HEK293 (cell line): Measurements from ENCODE around the gene ABTB2.

Experiments used
- CTCF ChIA-PET: fragments of 350-600 bp; formaldehyde crosslinking; extraction: SDS; loops from one replicate; lab custom pipeline; 2021; ENCODE audit warnings: antibody characterized with exemption; lab: Yijun Ruan, JAX
- POLR2A ChIA-PET: fragments of 300-600 bp; formaldehyde crosslinking; extraction: SDS; loops from one replicate; lab custom pipeline; 2020; ENCODE audit warnings: antibody characterized with exemption, inconsistent platforms; lab: Yijun Ruan, JAX
- H3K27ac ChIP-seq: fragments of 200-500 bp; sonication (Bioruptor generic); 2 replicates; pipeline ENCODE4 v1.5.1; 2014; ENCODE audit warnings: low read depth, low read length, control low read depth, inconsistent platforms; ENCODE audit errors: extremely low read depth
- H3K36me3 ChIP-seq, 2 experiments: fragments of 200-500 bp in 1 of 2; sonication (Bioruptor generic) in 1 of 2; 1 replicate in 1 of 2; 2 replicates in 1 of 2; pipeline ENCODE4 v1.5.1; 2014 to 2017; ENCODE audit warnings: inconsistent platforms in 2 of 2, low read length in 2 of 2; ENCODE audit not compliant: control insufficient read depth in 2 of 2, insufficient read depth in 1 of 2
- H3K4me1 ChIP-seq: fragments of 200-500 bp; sonication (Bioruptor generic); 2 replicates; pipeline ENCODE4 v1.5.1; 2014; ENCODE audit warnings: mild to moderate bottlenecking, low read length, inconsistent platforms; ENCODE audit not compliant: control insufficient read depth, insufficient read depth
- H3K4me3 ChIP-seq: 2 replicates; pipeline ENCODE4 v1.5.1; 2011; ENCODE audit warnings: low read depth, mild to moderate bottlenecking, control low read depth, low read length, moderate library complexity
- H3K9me3 ChIP-seq: fragments of 200-500 bp; sonication (Bioruptor generic); 2 replicates; pipeline ENCODE4 v1.5.1; 2014; ENCODE audit warnings: low read depth, low read length, inconsistent platforms; ENCODE audit not compliant: control insufficient read depth, insufficient read depth
- FEZF1 ChIP-seq: fragments of 450-650 bp; formaldehyde crosslinking; IDR thresholded peaks from 2 replicates; pipeline ENCODE4 v1.5.1; 2016; ENCODE audit warnings: missing biosample characterization, missing genetic modification characterization
- HOXA7 ChIP-seq: sonication (generic); formaldehyde crosslinking; IDR thresholded peaks from 2 replicates; pipeline ENCODE4 v1.8.1; 2022; ENCODE audit warnings: missing genetic modification reagents, borderline replicate concordance
- REST ChIP-seq: fragments of 450-650 bp; formaldehyde crosslinking; IDR thresholded peaks from 2 replicates; pipeline ENCODE4 v1.5.1; 2016; ENCODE audit warnings: missing biosample characterization, missing genetic modification characterization
- SETDB1 ChIP-seq: IDR thresholded peaks from one replicate; pipeline ENCODE4 v1.6.1; 2017; ENCODE audit warnings: mild to moderate bottlenecking, low read length, moderate library complexity, mixed read lengths; ENCODE audit not compliant: insufficient read length
- YY2 ChIP-seq: fragments of 450-650 bp; formaldehyde crosslinking; IDR thresholded peaks from 2 replicates; pipeline ENCODE4 v1.5.1; 2016; ENCODE audit warnings: missing biosample characterization, missing genetic modification characterization
- ZBTB1 ChIP-seq: fragments of 450-650 bp; formaldehyde crosslinking; IDR thresholded peaks from 2 replicates; pipeline ENCODE4 v1.5.1; 2016; ENCODE audit warnings: missing biosample characterization, missing genetic modification characterization
- ZBTB49 ChIP-seq: fragments of 450-650 bp; formaldehyde crosslinking; IDR thresholded peaks from 2 replicates; pipeline ENCODE4 v1.5.1; 2016; ENCODE audit warnings: missing biosample characterization, missing genetic modification characterization, low read depth
- ZNF114 ChIP-seq: fragments of 450-650 bp; formaldehyde crosslinking; IDR thresholded peaks from 2 replicates; pipeline ENCODE4 v1.5.0; 2017; ENCODE audit warnings: missing biosample characterization, missing genetic modification characterization
- ZNF132 ChIP-seq: fragments of 450-650 bp; formaldehyde crosslinking; IDR thresholded peaks from 2 replicates; pipeline ENCODE4 v1.5.1; 2017; ENCODE audit warnings: missing biosample characterization, missing genetic modification characterization, borderline replicate concordance
- ZNF148 ChIP-seq: fragments of 450-650 bp; formaldehyde crosslinking; IDR thresholded peaks from 2 replicates; pipeline ENCODE4 v1.5.0; 2017; ENCODE audit warnings: missing biosample characterization, missing genetic modification characterization, borderline replicate concordance
- ZNF155 ChIP-seq: fragments of 450-650 bp; formaldehyde crosslinking; IDR thresholded peaks from 2 replicates; pipeline ENCODE4 v1.5.1; 2016; ENCODE audit warnings: missing biosample characterization, missing genetic modification characterization
- ZNF175 ChIP-seq: fragments of 450-650 bp; formaldehyde crosslinking; IDR thresholded peaks from 2 replicates; pipeline ENCODE4 v1.5.1; 2016; ENCODE audit warnings: missing biosample characterization, missing genetic modification characterization
- ZNF19 ChIP-seq: fragments of 450-650 bp; formaldehyde crosslinking; IDR thresholded peaks from 2 replicates; pipeline ENCODE4; 2016; ENCODE audit warnings: missing biosample characterization, missing genetic modification characterization, low read depth
- ZNF248 ChIP-seq: fragments of 450-650 bp; formaldehyde crosslinking; IDR thresholded peaks from 2 replicates; pipeline ENCODE4 v1.5.1; 2017; ENCODE audit warnings: missing biosample characterization, missing genetic modification characterization
- ZNF292 ChIP-seq: fragments of 450-650 bp; formaldehyde crosslinking; IDR thresholded peaks from 2 replicates; pipeline ENCODE4 v1.5.1; 2016; ENCODE audit warnings: low read depth, missing biosample characterization, missing genetic modification characterization, borderline replicate concordance
- ZNF398 ChIP-seq: fragments of 450-650 bp; formaldehyde crosslinking; IDR thresholded peaks from 2 replicates; pipeline ENCODE4 v1.5.1; 2017; ENCODE audit warnings: missing biosample characterization, missing genetic modification characterization
- ZNF549 ChIP-seq: fragments of 450-650 bp; IDR thresholded peaks from 2 replicates; pipeline ENCODE4 v1.5.1; 2018; ENCODE audit warnings: missing biosample characterization, missing genetic modification characterization, mild to moderate bottlenecking, inconsistent platforms, moderate library complexity
- ZNF639 ChIP-seq: fragments of 450-650 bp; formaldehyde crosslinking; IDR thresholded peaks from 2 replicates; pipeline ENCODE4 v1.5.1; 2016; ENCODE audit warnings: missing biosample characterization, missing genetic modification characterization
- ZNF747 ChIP-seq: fragments of 450-650 bp; formaldehyde crosslinking; IDR thresholded peaks from 2 replicates; pipeline ENCODE4 v1.5.1; 2016; ENCODE audit warnings: missing biosample characterization, missing genetic modification characterization
- ZNF777 ChIP-seq: fragments of 450-650 bp; formaldehyde crosslinking; IDR thresholded peaks from 2 replicates; pipeline ENCODE4 v1.5.1; 2017; ENCODE audit warnings: missing biosample characterization, missing genetic modification characterization, borderline replicate concordance
- ZNF792 ChIP-seq: fragments of 450-650 bp; formaldehyde crosslinking; IDR thresholded peaks from 2 replicates; pipeline ENCODE4 v1.5.1; 2016; ENCODE audit warnings: missing biosample characterization, missing genetic modification characterization
- ZNF830 ChIP-seq: fragments of 450-650 bp; IDR thresholded peaks from 2 replicates; pipeline ENCODE4 v1.5.0; 2018; ENCODE audit warnings: missing biosample characterization, missing genetic modification characterization, low read depth, mild to moderate bottlenecking, moderate library complexity

The ABTB2 gene

GRCh38 chr11:34328632-34328910 lies 29.2 kb downstream of the ABTB2 start:
- ChIA-PET POLR2A (no interaction called here), CTCF (no interaction called here)
- no peak overlapping the region for H3K27ac ChIP-seq
- H3K36me3 ChIP-seq: no peaks in the 10 kb centered on the region
- peaks cover 17% of the 10 kb centered on the region for H3K4me1 ChIP-seq
- H3K4me3 ChIP-seq: no peak overlapping the region
- no peaks in the 10 kb centered on the region for H3K9me3 ChIP-seq
- TF ChIP-seq ZNF148 (no peak), ZNF19 (no peak), ZNF777 (no peak), ZNF549 (tag by site-specific recombination) (no peak), ZNF114 (no peak), ZNF398 (tag by site-specific recombination) (no peak), ZNF155 (no peak), ZNF792 (tag by site-specific recombination) (no peak), ZNF248 (tag by site-specific recombination) (no peak)

- ChIA-PET POLR2A (no interaction called here), CTCF (no interaction called here)
- Histone ChIP-seq H3K27ac (no peak overlapping the region), H3K36me3 (no peaks in the 10 kb centered on the region), H3K4me1 (peaks cover 17% of the 10 kb centered on the region), H3K4me3 (no peak overlapping the region), H3K9me3 (no peaks in the 10 kb centered on the region)
- TF ChIP-seq REST (tag by site-specific recombination) (no peak), ZBTB49 (no peak), ZBTB1 (no peak), ZNF175 (tag by site-specific recombination) (no peak), SETDB1 (no peak), YY2 (tag by site-specific recombination) (no peak), ZNF132 (tag by site-specific recombination) (no peak), ZNF830 (tag by site-specific recombination) (no peak), ZNF639 (tag by site-specific recombination) (no peak), ZNF292 (tag by site-specific recombination) (no peak), FEZF1 (tag by site-specific recombination) (no peak), HOXA7 (CRISPR knock-in tag) (no peak), ZNF747 (tag by site-specific recombination) (no peak)
Observed at GRCh38 chr11:34327804-34328631, 29.8 kb downstream of the ABTB2 start.
